IPS-15b (cell line): Measurements from ENCODE around the gene LTC4S.

Source experiments
- H3K27me3 ChIP-seq: one replicate; pipeline ENCODE4 v1.6.1; 2013; ENCODE audit warnings: low read length; ENCODE audit not compliant: control insufficient read depth, insufficient read depth
- H3K36me3 ChIP-seq: one replicate; pipeline ENCODE4 v1.6.1; 2013; ENCODE audit warnings: low read length; ENCODE audit not compliant: control insufficient read depth, insufficient read depth
- H3K4me1 ChIP-seq: one replicate; pipeline ENCODE4 v1.6.1; 2013; ENCODE audit warnings: mild to moderate bottlenecking, low read length; ENCODE audit not compliant: control insufficient read depth, insufficient read depth
- H3K4me3 ChIP-seq: one replicate; pipeline ENCODE4 v1.5.1; 2013; ENCODE audit warnings: low read depth, low read length
- H3K9ac ChIP-seq: one replicate; pipeline ENCODE4 v1.6.1; 2013; ENCODE audit warnings: low read depth, mild to moderate bottlenecking, low read length
- H3K9me3 ChIP-seq: one replicate; pipeline ENCODE4 v1.6.1; 2013; ENCODE audit warnings: mild to moderate bottlenecking, low read length; ENCODE audit not compliant: control insufficient read depth, insufficient read depth

The LTC4S gene

GRCh38 chr5:179798771-179799643 is 5.2 kb downstream of the LTC4S start:
- Histone ChIP-seq H3K9me3 (no peaks in the 10 kb centered on the region), H3K9ac (no peak overlapping the region), H3K4me3 (no peak overlapping the region), H3K36me3 (peaks cover 23% of the 10 kb centered on the region), H3K4me1 (peaks cover 8% of the 10 kb centered on the region), H3K27me3 (no peaks in the 10 kb centered on the region)

GRCh38 chr5:179799644-179799973 is 5.8 kb downstream of the LTC4S start:
- Histone ChIP-seq H3K36me3 (peaks cover 23% of the 10 kb centered on the region), H3K9ac (no peak overlapping the region), H3K27me3 (no peaks in the 10 kb centered on the region), H3K4me3 (no peak overlapping the region), H3K4me1 (peaks cover 8% of the 10 kb centered on the region), H3K9me3 (no peaks in the 10 kb centered on the region)

GRCh38 chr5:179800071-179800695 is 6.4 kb downstream of the LTC4S start:
- H3K4me1 ChIP-seq: peaks cover 6% of the 10 kb centered on the region
- H3K27me3 ChIP-seq: no peaks in the 10 kb centered on the region
- H3K36me3 ChIP-seq: peaks cover 23% of the 10 kb centered on the region
- H3K9me3 ChIP-seq: no peaks in the 10 kb centered on the region
- no peak overlapping the region for H3K4me3 ChIP-seq
- H3K9ac ChIP-seq: no peak overlapping the region

- Histone ChIP-seq H3K27me3 (no peaks in the 10 kb centered on the region), H3K9me3 (no peaks in the 10 kb centered on the region), H3K4me1 (peaks cover 6% of the 10 kb centered on the region), H3K36me3 (peaks cover 23% of the 10 kb centered on the region), H3K4me3 (no peak overlapping the region), H3K9ac (no peak overlapping the region)
These were observed 7.0 kb downstream of the LTC4S start for GRCh38 chr5:179800696-179801201.

GRCh38 chr5:179801304-179802206 is 7.8 kb downstream of the LTC4S start:
- H3K27me3 ChIP-seq: no peaks in the 10 kb centered on the region
- no peak overlapping the region for H3K9ac ChIP-seq
- H3K4me1 ChIP-seq: peaks cover 6% of the 10 kb centered on the region
- H3K36me3 ChIP-seq: peaks cover 23% of the 10 kb centered on the region
- H3K4me3 ChIP-seq: no peak overlapping the region
- no peaks in the 10 kb centered on the region for H3K9me3 ChIP-seq

- H3K9me3 ChIP-seq: no peaks in the 10 kb centered on the region
- H3K9ac ChIP-seq: no peak overlapping the region
- H3K27me3 ChIP-seq: no peaks in the 10 kb centered on the region
- no peak overlapping the region for H3K4me3 ChIP-seq
- H3K36me3 ChIP-seq: peaks cover 23% of the 10 kb centered on the region
- peaks cover 6% of the 10 kb centered on the region for H3K4me1 ChIP-seq
These were observed 8.6 kb downstream of the LTC4S start for GRCh38 chr5:179802207-179802883.

GRCh38 chr5:179802950-179803562 is 9.3 kb downstream of the LTC4S start:
- peak overlapping the region; percentile 22 for H3K4me3 ChIP-seq
- no peaks in the 10 kb centered on the region for H3K9me3 ChIP-seq
- H3K27me3 ChIP-seq: no peaks in the 10 kb centered on the region
- no peak overlapping the region for H3K9ac ChIP-seq
- peaks cover 23% of the 10 kb centered on the region for H3K36me3 ChIP-seq
- peaks cover 6% of the 10 kb centered on the region for H3K4me1 ChIP-seq

- Histone ChIP-seq H3K4me1 (peaks cover 8% of the 10 kb centered on the region), H3K27me3 (no peaks in the 10 kb centered on the region), H3K36me3 (peaks cover 15% of the 10 kb centered on the region), H3K9me3 (no peaks in the 10 kb centered on the region), H3K9ac (no peak overlapping the region), H3K4me3 (no peak overlapping the region)
These were observed 10.1 kb downstream of the LTC4S start for GRCh38 chr5:179803651-179804554.

- H3K4me1 ChIP-seq: peaks cover 8% of the 10 kb centered on the region
- no peak overlapping the region for H3K9ac ChIP-seq
- H3K27me3 ChIP-seq: no peaks in the 10 kb centered on the region
- H3K4me3 ChIP-seq: peak overlapping the region; percentile 64
- H3K36me3 ChIP-seq: peaks cover 9% of the 10 kb centered on the region
- H3K9me3 ChIP-seq: no peaks in the 10 kb centered on the region
These were observed 10.8 kb downstream of the LTC4S start for GRCh38 chr5:179804555-179804947.

- Histone ChIP-seq H3K27me3 (no peaks in the 10 kb centered on the region), H3K9ac (peak overlapping the region; percentile 65), H3K4me3 (peak overlapping the region; percentile 64), H3K36me3 (peaks cover 4% of the 10 kb centered on the region), H3K9me3 (no peaks in the 10 kb centered on the region), H3K4me1 (peaks cover 8% of the 10 kb centered on the region)
These were observed 11.3 kb downstream of the LTC4S start for GRCh38 chr5:179805070-179805528.
